ENCODE data around the gene SLC13A4. TPM values are rescaled to one million over a fixed set of nuclear protein-coding genes. Genes with fewer than 3 reads are reported as not detected.
"Not testable (repeated sequence)": the region's sequence is repeated elsewhere in the genome, so short reads cannot be mapped to it uniquely, and the experiment has no call there.

Gene SLC13A4
- total RNA-seq, 2 donors from 2014 or later = not detected

DNA sequence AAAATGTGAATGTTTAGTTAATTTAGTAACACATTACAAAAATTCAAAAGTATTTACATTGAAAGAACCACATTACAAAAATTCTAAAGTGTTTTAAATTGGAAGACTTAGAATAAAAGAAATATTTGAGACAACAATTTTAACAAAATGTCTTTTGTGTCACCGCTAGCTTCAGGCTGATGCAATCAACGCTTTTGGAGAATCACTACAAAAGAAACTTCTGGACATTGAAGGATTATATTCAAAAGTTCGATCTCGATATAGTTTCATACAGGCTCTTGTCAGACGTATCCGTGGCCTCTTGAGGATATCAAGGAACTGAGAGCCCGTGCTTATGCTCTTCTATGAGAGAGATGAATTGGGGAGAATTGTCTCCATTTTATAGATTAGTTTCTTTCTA lies 79.8 kb downstream of the SLC13A4 start:
- Mint-ChIP-seq H3K27me3 (ENCODE audit: low read depth) (no peaks in the 10 kb centered on the region), H3K4me3 (no peak overlapping the region), H3K36me3 (ENCODE audit: insufficient read depth in 2 of 2) (peaks cover 3 to 21% of the 10 kb centered on the region in 2 donors), H3K4me1 (ENCODE audit: low read depth) (no peaks in the 10 kb centered on the region), H3K27ac (no peak overlapping the region), H3K9me3 (no peaks in the 10 kb centered on the region)
- ATAC-seq (replicated peaks in 1 of 2) (no peak), DNase-seq (no peak)

GRCh38 chr7:135647755-135648154 lies 80.2 kb downstream of the SLC13A4 start:
- DNase-seq = no peak

DNA sequence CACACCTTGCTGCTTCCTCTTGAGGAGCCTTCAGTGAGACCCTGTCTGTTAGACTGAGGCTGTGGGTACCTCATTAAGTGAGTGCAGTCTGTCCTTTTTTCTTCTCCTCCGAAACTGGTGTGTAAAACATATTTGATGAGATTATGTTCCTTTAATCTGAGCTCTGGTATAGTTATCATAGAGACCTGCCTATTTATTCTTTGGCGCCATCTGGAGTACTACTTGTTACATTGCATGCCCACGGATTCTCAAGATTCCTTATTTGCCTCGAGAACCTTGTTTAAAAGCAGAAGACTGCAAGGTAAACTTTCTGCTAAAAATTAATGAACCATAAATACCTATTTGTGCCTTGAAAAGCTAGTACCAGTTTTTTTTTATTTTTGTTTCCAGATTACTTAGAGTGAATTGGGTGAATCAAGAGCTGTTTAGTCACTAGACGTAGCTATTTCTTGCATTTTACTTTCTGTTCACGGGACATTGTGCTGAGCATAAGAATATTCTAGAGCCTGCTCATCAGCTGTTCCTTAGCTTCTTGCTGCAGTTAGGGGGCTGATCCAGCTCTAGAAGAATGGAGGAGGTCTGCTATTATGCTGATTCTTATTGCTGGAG lies 82.6 kb downstream of the SLC13A4 start:
- H3K27ac Mint-ChIP-seq = peak overlapping the region; percentile 47
- H3K27me3 Mint-ChIP-seq (ENCODE audit: low read depth) = no peaks in the 10 kb centered on the region
- no peaks in the 10 kb centered on the region for H3K4me1 Mint-ChIP-seq (ENCODE audit: low read depth)
- peak; percentile 32 to 56 for ATAC-seq (replicated peaks in 1 of 2)
- H3K4me3 Mint-ChIP-seq = no peak overlapping the region
- H3K36me3 Mint-ChIP-seq (ENCODE audit: insufficient read depth in 2 of 2) = peaks cover 3 to 30% of the 10 kb centered on the region in 2 donors
- no peaks in the 10 kb centered on the region for H3K9me3 Mint-ChIP-seq
- DNase-seq = peak in 1 of 2 donors; percentile 16

More at GRCh38 chr7:135647755-135648154, 80.2 kb downstream of the SLC13A4 start:
- H3K27ac Mint-ChIP-seq = no peak overlapping the region
- no peaks in the 10 kb centered on the region for H3K4me1 Mint-ChIP-seq (ENCODE audit: low read depth)
- ATAC-seq (replicated peaks in 1 of 2) = no peak
- no peak overlapping the region for H3K4me3 Mint-ChIP-seq
- H3K27me3 Mint-ChIP-seq (ENCODE audit: low read depth) = no peaks in the 10 kb centered on the region
- H3K9me3 Mint-ChIP-seq = no peaks in the 10 kb centered on the region
- peaks cover 3 to 21% of the 10 kb centered on the region in 2 donors for H3K36me3 Mint-ChIP-seq (ENCODE audit: insufficient read depth in 2 of 2)

GRCh38 chr7:135644729-135645128 lies 83.3 kb downstream of the SLC13A4 start:
- peaks cover 5 to 30% of the 10 kb centered on the region in 2 donors for H3K36me3 Mint-ChIP-seq (ENCODE audit: insufficient read depth in 2 of 2)
- H3K4me3 Mint-ChIP-seq = no peak overlapping the region
- H3K27me3 Mint-ChIP-seq (ENCODE audit: low read depth) = no peaks in the 10 kb centered on the region
- no peaks in the 10 kb centered on the region for H3K9me3 Mint-ChIP-seq
- ATAC-seq (replicated peaks in 1 of 2) (no peak), DNase-seq (no peak)
- no peaks in the 10 kb centered on the region for H3K4me1 Mint-ChIP-seq (ENCODE audit: low read depth)
- peak overlapping the region; percentile 47 for H3K27ac Mint-ChIP-seq

DNA sequence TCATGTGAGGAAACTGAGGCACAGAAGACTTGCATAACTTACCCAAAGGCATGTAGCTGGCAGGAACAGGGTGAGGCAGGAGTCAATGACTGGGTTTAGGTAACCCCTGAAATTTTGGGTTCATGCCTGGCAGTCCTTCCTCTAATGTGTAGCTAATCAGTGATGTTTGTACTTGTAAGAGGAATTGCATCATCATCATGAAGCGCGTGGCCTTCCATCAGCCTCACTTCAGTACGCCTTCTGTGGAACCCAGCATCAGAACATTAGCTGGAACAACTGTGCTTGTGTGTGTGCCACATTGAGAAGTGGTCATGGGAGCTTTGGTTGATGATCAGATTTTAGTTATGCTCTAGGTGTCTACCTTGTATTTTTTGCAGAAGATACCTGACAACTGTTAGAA lies 83.8 kb downstream of the SLC13A4 start:
- no peaks in the 10 kb centered on the region for H3K4me1 Mint-ChIP-seq (ENCODE audit: low read depth)
- H3K36me3 Mint-ChIP-seq (ENCODE audit: insufficient read depth in 2 of 2) = peaks cover 6 to 31% of the 10 kb centered on the region in 2 donors
- ATAC-seq (replicated peaks in 1 of 2) (no peak), DNase-seq (no peak)
- H3K9me3 Mint-ChIP-seq = no peaks in the 10 kb centered on the region
- peak overlapping the region; percentile 47 for H3K27ac Mint-ChIP-seq
- no peaks in the 10 kb centered on the region for H3K27me3 Mint-ChIP-seq (ENCODE audit: low read depth)
- H3K4me3 Mint-ChIP-seq = no peak overlapping the region

DNA sequence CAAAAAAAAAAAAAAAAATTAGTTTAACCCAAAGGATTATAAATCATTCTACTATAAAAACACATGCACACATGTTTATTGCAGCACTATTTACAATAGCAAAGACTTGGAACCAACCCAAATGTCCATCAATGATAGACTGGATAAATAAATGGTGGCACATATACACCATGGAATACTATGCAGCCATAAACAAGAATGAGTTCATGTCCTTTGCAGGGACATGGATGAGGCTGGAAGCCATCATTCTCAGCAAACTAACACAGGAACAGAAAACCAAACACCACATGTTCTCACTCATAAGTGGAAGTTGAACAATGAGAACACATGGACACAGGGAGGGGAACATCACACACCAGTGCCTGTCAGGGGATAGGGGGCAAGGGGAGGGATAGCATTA lies 88.3 kb downstream of the SLC13A4 start:
- not testable (repeated sequence) for H3K4me1 Mint-ChIP-seq (ENCODE audit: low read depth); ATAC-seq (replicated peaks in 1 of 2); H3K4me3 Mint-ChIP-seq; H3K9me3 Mint-ChIP-seq; H3K27me3 Mint-ChIP-seq (ENCODE audit: low read depth); DNase-seq; H3K27ac Mint-ChIP-seq
- H3K36me3 Mint-ChIP-seq (ENCODE audit: insufficient read depth in 2 of 2) = peaks cover 10 to 31% of the 10 kb centered on the region in 2 donors

GRCh38 chr7:135634191-135634878 lies 93.7 kb downstream of the SLC13A4 start:
- H3K4me1 Mint-ChIP-seq (ENCODE audit: low read depth) = no peaks in the 10 kb centered on the region
- no peaks in the 10 kb centered on the region for H3K27me3 Mint-ChIP-seq (ENCODE audit: low read depth)
- no peaks in the 10 kb centered on the region for H3K9me3 Mint-ChIP-seq
- ATAC-seq (replicated peaks in 1 of 2) (no peak), DNase-seq (no peak)
- peaks cover 9 to 46% of the 10 kb centered on the region in 2 donors for H3K36me3 Mint-ChIP-seq (ENCODE audit: insufficient read depth in 2 of 2)
- H3K27ac Mint-ChIP-seq = peak overlapping the region; percentile 19
- H3K4me3 Mint-ChIP-seq = no peak overlapping the region

Other genes with a start within 250 kb of the SLC13A4 start
- gene CNOT4, start 218.1 kb downstream of the SLC13A4 start, total RNA-seq = 10 to 100 TPM; 25.2 to 25.9 TPM
- gene NUP205, start 170.3 kb downstream of the SLC13A4 start, total RNA-seq = 10 to 100 TPM; 76.6 to 79.8 TPM
- gene STMP1, start 65.7 kb downstream of the SLC13A4 start, total RNA-seq = 10 to 100 TPM; 17.1 to 17.8 TPM
- not detected for gene FAM180A, start 20.6 kb upstream of the SLC13A4 start, total RNA-seq
- 100 to 1,000 TPM; 110 to 126 TPM for gene MTPN, start 249.2 kb upstream of the SLC13A4 start, total RNA-seq

Measured in activated T-cell treated with anti-CD3 and anti-CD28 coated beads, Interleukin-2, amount 50 U/mL, for 72 hours (primary cell).